Measurements from ENCODE around the gene OR3A3.
"Not testable (repeated sequence)": the region's sequence is repeated elsewhere in the genome, so short reads cannot be mapped to it uniquely, and the experiment has no call there.

OR3A3 gene

DNA sequence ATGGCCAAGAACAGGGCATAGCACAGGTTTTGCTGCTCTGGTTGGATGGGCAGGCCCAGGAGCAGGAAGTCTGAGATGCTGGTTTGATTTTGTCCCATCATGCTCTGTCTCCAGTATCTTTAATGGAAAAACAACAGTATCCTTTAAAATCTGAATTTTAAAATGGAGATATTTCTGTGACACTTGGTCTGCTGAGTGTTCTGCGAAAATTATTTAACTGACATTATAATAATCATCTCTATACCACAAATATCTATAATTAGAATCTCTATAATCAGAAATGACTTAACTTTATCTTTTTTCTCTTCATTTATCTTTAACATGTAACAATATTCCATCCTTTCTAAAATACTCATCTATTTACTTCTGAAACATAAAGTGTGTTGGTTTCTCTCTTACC is 12.9 kb upstream of the OR3A3 start, which contains the start of gene OR1E1:
Gene OR1E1, minus strand, starts transcription at position 101 of the 400 bp plus-strand sequence. Its CDS starts 0 bp downstream, at position 101.
- H3K27me3 ChIP-seq (ENCODE audit: insufficient read depth, insufficient read length), result peaks cover 21% of the 10 kb centered on the region
- TF ChIP-seq YY1 (IDR thresholded peaks at IDR 0.05; ENCODE audit: insufficient read depth, insufficient read length) (no peak), ZNF274 (IDR thresholded peaks at IDR 0.05; ENCODE audit: low read depth, low read length) (no peak), SUZ12 (IDR thresholded peaks at IDR 0.05; ENCODE audit: extremely low read depth, insufficient read depth, insufficient read length) (no peak)
- no peaks in the 10 kb centered on the region for H3K9me3 ChIP-seq (ENCODE audit: insufficient read depth, low read length)
- no peak within 1 kb of the TSS for H3K9ac ChIP-seq (ENCODE audit: insufficient read length, low read depth)
- no peak within 1 kb of the TSS for H3K4me3 ChIP-seq (ENCODE audit: insufficient read length, low read depth)
- no peaks in the 10 kb centered on the region for H3K4me1 ChIP-seq (ENCODE audit: insufficient read depth, insufficient read length)
- H3K36me3 ChIP-seq (ENCODE audit: insufficient read depth, insufficient read length, low read length), result no peaks in the 10 kb centered on the region
- DNase-seq (ENCODE audit: low read depth, low spot score), result no peak

DNA sequence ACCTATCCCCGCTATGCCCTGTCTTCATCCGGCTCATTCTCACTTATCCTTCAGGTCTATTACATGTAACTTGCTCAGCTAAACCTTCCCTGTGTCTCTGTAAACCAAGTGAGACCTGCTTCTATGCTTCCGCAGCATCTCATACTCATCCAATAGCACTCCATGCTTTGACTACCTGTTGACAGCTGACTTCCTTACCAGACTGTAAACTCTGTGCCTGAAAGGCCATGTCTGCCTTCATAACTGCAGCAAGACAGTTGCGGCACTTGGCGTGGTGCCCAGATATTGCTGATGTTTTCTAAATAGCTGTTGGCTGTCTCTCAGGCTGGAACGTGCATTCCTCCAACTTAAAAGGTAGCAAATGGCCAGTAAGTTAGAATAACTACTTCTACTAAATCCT is 11.1 kb upstream of the OR3A3 start:
- H3K27me3 ChIP-seq (ENCODE audit: insufficient read depth, insufficient read length), result peaks cover 25% of the 10 kb centered on the region
- no peak for DNase-seq (ENCODE audit: low read depth, low spot score)
- no peak overlapping the region for H3K9ac ChIP-seq (ENCODE audit: insufficient read length, low read depth)
- no peaks in the 10 kb centered on the region for H3K36me3 ChIP-seq (ENCODE audit: insufficient read depth, insufficient read length, low read length)
- no peaks in the 10 kb centered on the region for H3K9me3 ChIP-seq (ENCODE audit: insufficient read depth, low read length)
- no peak for TF ChIP-seq YY1 (IDR thresholded peaks at IDR 0.05; ENCODE audit: insufficient read depth, insufficient read length)
- no peak for TF ChIP-seq ZNF274 (IDR thresholded peaks at IDR 0.05; ENCODE audit: low read depth, low read length)
- TF ChIP-seq SUZ12 (IDR thresholded peaks at IDR 0.05; ENCODE audit: extremely low read depth, insufficient read depth, insufficient read length), result no peak
- H3K4me3 ChIP-seq (ENCODE audit: insufficient read length, low read depth), result no peak overlapping the region
- no peaks in the 10 kb centered on the region for H3K4me1 ChIP-seq (ENCODE audit: insufficient read depth, insufficient read length)

DNA sequence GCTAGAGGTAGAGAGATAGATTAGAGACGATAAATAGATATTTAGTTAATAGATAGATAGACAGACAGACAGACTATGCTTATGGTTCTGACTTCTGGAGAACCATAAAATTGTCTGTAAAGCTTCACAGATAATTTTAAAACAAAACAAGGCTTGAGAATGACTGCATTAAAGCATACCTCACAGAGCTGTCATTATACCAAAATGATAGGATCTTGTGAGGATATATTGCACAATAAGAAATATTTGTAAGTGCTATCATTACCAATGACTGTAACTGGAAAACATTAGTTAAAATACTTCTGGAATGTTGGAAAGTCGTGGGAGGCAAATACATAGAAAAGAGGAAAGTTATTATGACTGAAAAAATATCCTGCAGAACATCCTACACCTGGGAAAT is 9.4 kb upstream of the OR3A3 start:
- Histone ChIP-seq H3K9ac (ENCODE audit: insufficient read length, low read depth) (no peak overlapping the region), H3K9me3 (ENCODE audit: insufficient read depth, low read length) (no peaks in the 10 kb centered on the region), H3K36me3 (ENCODE audit: insufficient read depth, insufficient read length, low read length) (no peaks in the 10 kb centered on the region), H3K27me3 (ENCODE audit: insufficient read depth, insufficient read length) (peaks cover 25% of the 10 kb centered on the region), H3K4me3 (ENCODE audit: insufficient read length, low read depth) (no peak overlapping the region), H3K4me1 (ENCODE audit: insufficient read depth, insufficient read length) (no peaks in the 10 kb centered on the region)
- TF ChIP-seq YY1 (IDR thresholded peaks at IDR 0.05; ENCODE audit: insufficient read depth, insufficient read length) (no peak), ZNF274 (IDR thresholded peaks at IDR 0.05; ENCODE audit: low read depth, low read length) (no peak), SUZ12 (IDR thresholded peaks at IDR 0.05; ENCODE audit: extremely low read depth, insufficient read depth, insufficient read length) (no peak)
- no peak for DNase-seq (ENCODE audit: low read depth, low spot score)

DNA sequence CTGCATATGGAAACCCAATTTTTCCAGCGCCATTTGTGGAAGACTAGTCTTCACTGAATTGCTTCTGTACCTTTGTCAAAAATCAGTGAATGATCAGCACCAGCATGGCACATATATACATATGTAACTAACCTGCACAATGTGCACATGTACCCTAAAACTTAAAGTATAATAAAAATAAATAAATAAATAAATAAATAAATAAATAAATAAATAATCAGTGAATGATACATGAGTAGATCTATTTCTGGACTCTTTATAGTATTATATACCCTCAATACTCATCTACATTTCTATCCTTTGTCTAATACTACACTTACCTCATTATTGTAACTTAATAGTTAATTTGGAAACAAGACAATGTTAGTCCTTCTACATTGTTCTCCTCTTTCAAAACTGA is 7.3 kb upstream of the OR3A3 start:
- H3K9ac ChIP-seq (ENCODE audit: insufficient read length, low read depth); H3K4me3 ChIP-seq (ENCODE audit: insufficient read length, low read depth); H3K9me3 ChIP-seq (ENCODE audit: insufficient read depth, low read length); H3K36me3 ChIP-seq (ENCODE audit: insufficient read depth, insufficient read length, low read length); H3K4me1 ChIP-seq (ENCODE audit: insufficient read depth, insufficient read length); DNase-seq (ENCODE audit: low read depth, low spot score): not testable (repeated sequence)
- peaks cover 25% of the 10 kb centered on the region for H3K27me3 ChIP-seq (ENCODE audit: insufficient read depth, insufficient read length)

DNA sequence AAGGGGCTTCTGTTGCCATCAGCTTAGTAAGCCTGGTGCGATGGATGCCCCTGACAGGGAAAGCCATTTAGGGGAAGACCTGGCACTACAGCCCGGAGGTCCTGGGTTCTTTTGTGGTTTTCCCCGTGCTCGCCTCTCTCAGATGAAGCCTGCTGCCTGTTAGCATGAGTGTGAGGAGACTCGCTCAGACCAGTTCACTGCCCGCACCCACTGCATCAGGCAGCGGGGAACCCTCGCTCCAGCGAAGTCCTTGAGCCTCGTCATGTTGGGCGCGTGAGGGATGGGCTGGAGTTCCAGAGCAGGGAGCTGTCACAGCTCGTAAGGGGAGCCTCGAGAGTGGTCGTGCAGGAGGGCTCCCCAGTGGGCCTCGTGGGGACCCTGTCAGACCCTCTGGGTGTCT is 1.0 kb downstream of the OR3A3 start:
- not testable (repeated sequence) for DNase-seq (ENCODE audit: low read depth, low spot score); H3K9me3 ChIP-seq (ENCODE audit: insufficient read depth, low read length); H3K36me3 ChIP-seq (ENCODE audit: insufficient read depth, insufficient read length, low read length); H3K4me3 ChIP-seq (ENCODE audit: insufficient read length, low read depth); H3K27me3 ChIP-seq (ENCODE audit: insufficient read depth, insufficient read length); H3K9ac ChIP-seq (ENCODE audit: insufficient read length, low read depth); H3K4me1 ChIP-seq (ENCODE audit: insufficient read depth, insufficient read length)

DNA sequence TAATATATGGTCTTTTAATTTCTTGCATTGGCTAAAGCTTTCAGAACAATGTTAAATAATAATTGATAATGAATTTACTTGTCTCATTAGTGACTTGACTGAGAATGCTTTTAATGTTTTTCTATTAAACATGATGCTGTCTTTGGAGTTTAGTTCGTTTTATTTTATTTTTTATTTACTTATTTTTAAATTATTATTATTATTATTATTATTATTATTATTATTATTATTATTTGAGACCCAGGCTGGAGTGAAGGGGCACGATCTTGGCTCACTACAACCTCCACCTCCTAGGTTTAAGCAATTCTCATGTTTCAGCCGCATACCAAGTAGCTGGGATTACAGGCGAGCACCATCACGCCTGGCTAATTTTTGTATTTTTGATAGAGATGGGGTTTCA is 4.4 kb downstream of the OR3A3 start:
- Histone ChIP-seq H3K36me3 (ENCODE audit: insufficient read depth, insufficient read length, low read length) (no peaks in the 10 kb centered on the region), H3K9me3 (ENCODE audit: insufficient read depth, low read length) (no peaks in the 10 kb centered on the region), H3K4me1 (ENCODE audit: insufficient read depth, insufficient read length) (no peaks in the 10 kb centered on the region), H3K4me3 (ENCODE audit: insufficient read length, low read depth) (no peak overlapping the region), H3K9ac (ENCODE audit: insufficient read length, low read depth) (no peak overlapping the region), H3K27me3 (ENCODE audit: insufficient read depth, insufficient read length) (no peaks in the 10 kb centered on the region)
- no peak for DNase-seq (ENCODE audit: low read depth, low spot score)
- TF ChIP-seq ZNF274 (IDR thresholded peaks at IDR 0.05; ENCODE audit: low read depth, low read length) (no peak), SUZ12 (IDR thresholded peaks at IDR 0.05; ENCODE audit: extremely low read depth, insufficient read depth, insufficient read length) (no peak), YY1 (IDR thresholded peaks at IDR 0.05; ENCODE audit: insufficient read depth, insufficient read length) (no peak)

DNA sequence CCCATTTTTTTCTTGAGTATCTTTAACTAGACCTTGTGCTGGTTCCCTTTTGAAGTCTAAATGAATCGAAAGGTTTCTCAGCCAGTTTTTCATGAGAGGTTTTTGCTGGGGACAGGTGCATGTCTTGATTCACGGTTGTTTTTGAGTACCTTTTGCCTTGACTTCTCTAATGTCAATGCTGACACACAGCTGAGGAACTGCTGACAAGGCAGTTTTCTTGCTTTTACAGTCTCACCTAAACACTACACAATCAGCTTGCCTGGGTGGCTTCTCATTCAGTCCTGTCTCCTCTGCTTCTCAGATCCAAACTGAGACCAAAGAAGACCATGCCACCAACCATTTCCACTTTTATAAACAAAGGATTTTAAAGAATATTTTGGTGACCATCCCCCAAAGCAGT is 7.1 kb downstream of the OR3A3 start:
- Histone ChIP-seq H3K4me3 (ENCODE audit: insufficient read length, low read depth) (no peak overlapping the region), H3K4me1 (ENCODE audit: insufficient read depth, insufficient read length) (no peaks in the 10 kb centered on the region), H3K36me3 (ENCODE audit: insufficient read depth, insufficient read length, low read length) (no peaks in the 10 kb centered on the region), H3K9ac (ENCODE audit: insufficient read length, low read depth) (no peak overlapping the region), H3K27me3 (ENCODE audit: insufficient read depth, insufficient read length) (no peaks in the 10 kb centered on the region), H3K9me3 (ENCODE audit: insufficient read depth, low read length) (no peaks in the 10 kb centered on the region)
- no peak for DNase-seq (ENCODE audit: low read depth, low spot score)
- TF ChIP-seq SUZ12 (IDR thresholded peaks at IDR 0.05; ENCODE audit: extremely low read depth, insufficient read depth, insufficient read length), result no peak

DNA sequence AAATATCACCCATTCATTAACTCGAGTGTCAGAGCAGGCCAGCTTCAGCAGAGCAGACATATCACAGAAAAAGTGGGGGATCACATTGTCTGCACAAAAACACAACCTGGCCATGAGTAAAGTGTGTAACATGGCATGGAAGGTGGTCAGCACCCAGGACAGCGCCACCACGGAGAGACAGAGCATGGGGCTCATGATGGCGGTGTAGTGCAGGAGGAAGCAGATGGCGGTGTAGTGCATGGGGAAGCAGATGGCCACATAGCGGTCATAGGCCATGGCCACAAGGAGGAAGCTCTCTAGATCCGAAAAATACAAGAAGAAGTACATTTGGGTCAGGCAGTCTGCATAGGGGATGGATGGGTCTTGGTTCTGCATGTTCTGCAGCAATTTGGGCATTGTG is 22.0 kb downstream of the OR3A3 start:
- H3K36me3 ChIP-seq (ENCODE audit: insufficient read depth, insufficient read length, low read length); H3K4me3 ChIP-seq (ENCODE audit: insufficient read length, low read depth); H3K4me1 ChIP-seq (ENCODE audit: insufficient read depth, insufficient read length); H3K9me3 ChIP-seq (ENCODE audit: insufficient read depth, low read length); H3K9ac ChIP-seq (ENCODE audit: insufficient read length, low read depth); H3K27me3 ChIP-seq (ENCODE audit: insufficient read depth, insufficient read length): not testable (repeated sequence)
- peak; percentile 0 for DNase-seq (ENCODE audit: low read depth, low spot score)

Measured in NT2/D1 (cell line).